Stimulated activated CD8-positive, alpha-beta memory T cell treated with anti-CD3 and anti-CD28 coated beads, Interleukin-2, amount 100 ng/mL, for 48 hours (primary cell): ENCODE results near the gene SKP1.

Source experiments
- DNase-seq, 2 donors: peaks; one replicate each; pipeline ENCODE4 v3.0.0-alpha.2; 2020; ENCODE audit warnings: low read depth in 2 of 2

Gene SKP1

GRCh38 chr5:134130239-134130945, 46.4 kb downstream of the SKP1 start:
- DNase-seq = no peak

DNA sequence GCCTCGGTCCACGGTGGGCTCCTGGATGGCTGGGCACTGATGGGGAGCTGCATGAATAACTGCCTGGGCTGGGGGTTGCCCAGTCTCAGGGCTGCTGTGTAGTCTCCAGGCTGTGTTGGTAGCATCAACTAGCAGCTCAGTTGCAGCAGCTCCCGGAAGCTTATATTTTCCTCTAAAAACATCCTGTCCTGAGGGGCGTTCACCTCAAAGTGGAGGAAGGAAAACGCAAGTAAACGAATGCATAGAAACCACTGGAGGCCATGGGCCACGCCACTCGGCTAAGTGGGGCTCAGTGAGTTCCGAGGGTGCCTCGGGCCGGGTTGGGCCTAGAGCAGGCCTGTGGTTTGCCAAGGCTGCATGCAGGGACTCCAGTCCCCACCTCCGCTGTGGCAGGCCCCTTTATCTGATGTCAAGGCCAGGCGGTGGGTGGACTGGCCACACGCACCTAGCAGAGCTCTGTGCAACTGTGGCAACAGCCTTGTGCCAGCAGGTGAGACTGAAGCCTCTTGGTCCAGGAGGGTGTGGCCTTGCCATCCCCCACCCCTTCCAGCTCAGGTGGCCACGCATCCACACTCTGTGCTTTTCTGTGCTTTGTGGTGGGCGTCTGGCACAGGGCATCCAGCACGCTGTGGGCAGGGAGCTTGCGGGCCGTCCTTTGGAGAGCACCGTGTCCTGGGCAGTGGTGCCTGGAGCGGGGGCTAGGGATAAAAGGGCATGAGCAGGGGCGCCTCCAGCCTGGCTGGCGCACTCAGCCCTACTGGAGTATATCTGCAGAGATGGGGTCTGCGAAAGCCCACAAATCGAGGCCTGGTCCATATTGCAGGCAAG, 47.1 kb downstream of the SKP1 start:
- no peak for DNase-seq

GRCh38 chr5:134128648-134128995, 48.1 kb downstream of the SKP1 start:
- DNase-seq = no peak

DNA sequence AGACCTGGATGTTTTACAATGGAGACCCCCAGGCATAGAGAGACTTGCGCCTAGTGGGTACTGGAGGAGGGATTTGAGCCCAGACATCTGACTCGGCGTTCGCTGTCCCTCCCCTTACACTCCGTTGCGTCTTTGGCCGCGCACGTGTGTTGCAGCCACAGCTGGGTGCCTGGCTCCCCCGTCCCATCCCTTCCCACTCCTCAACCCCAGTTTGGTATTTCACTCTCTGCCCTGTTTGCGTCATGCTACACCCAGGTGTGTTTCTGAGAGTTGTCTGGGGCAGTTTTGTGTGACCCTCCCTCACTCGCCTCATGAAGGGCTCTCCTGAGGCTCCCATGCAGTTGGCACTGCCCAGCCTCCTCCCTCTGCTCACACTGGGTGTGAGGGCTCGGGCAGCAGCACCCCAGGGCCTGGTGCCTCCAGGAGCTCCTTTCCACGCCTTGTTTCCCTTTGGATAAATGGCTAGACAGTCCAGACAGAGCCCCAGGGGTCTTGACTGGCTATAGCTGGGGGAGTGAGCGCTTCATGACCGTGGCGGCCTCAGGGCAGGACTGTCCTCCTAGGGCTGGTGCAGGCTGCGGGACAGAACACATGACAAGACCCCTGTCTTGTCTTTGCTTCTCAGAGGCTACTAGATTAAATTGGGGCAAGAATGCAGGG, 48.6 kb downstream of the SKP1 start:
- DNase-seq = no peak

- no peak for DNase-seq
Measured at GRCh38 chr5:134127376-134127861, 49.3 kb downstream of the SKP1 start.

GRCh38 chr5:134125039-134126015, 51.4 kb downstream of the SKP1 start:
- no peak for DNase-seq

GRCh38 chr5:134124289-134125038, 52.3 kb downstream of the SKP1 start:
- no peak for DNase-seq

- DNase-seq = no peak
Measured at GRCh38 chr5:134123360-134123759, 53.4 kb downstream of the SKP1 start.

DNA sequence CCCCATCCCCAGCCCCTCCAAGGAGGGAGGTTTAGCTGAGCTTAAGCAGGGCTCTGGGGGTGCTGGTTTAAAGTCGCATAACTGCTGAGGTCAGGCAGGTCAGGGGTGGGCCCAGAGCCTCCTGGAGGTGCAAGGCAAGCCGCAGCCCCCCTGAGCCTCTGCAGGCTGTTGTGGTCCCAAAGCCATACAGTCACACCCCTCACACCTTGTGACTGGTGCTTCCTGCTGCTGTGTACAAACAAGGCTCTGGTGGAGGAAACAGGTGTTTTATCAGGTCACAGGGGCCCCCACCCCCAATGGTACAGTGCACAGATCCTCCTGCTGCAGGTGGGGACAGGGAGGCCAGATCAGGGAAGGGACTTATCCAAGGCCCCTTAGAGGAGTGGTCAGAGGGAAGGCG, 54.2 kb downstream of the SKP1 start:
- DNase-seq = no peak

DNA sequence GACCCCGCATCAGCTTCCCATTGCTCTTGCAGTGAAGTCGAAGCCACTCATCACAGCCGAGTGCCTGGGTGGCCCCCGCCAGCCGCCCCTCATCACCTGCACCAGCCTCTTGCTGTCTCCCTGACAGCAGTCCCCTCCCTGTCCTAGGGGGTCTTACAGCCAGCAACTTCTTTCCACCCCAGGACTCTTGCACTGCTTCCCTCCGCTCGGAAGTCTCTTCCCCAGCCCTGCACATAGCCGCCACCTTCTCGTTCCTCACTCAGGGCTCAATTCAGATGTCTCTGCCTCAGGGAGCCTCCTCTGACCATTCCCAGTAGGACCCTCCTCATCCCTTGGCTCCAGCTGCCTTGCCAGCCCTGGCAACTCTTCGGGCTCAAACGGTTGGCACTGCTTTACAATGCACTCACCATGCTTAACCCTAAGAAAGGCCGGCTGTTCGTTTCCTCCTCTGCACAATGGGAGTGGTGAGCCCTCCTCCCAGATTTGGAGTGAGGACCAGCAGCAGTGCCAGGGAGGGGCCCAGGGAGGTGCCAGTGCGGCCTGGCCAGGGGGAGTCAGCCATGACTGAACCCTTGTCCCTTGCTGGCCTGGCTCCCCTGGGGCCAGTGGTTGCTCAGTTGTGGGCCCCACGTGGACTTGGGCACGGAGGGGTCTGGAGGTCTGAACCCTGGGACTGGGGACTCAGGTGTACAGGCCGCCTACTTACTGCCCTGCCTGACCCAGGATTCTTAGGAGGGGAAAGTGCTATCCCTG, 56.2 kb downstream of the SKP1 start:
- DNase-seq = no peak

GRCh38 chr5:134119720-134120119, 57.0 kb downstream of the SKP1 start:
- DNase-seq = no peak

DNA sequence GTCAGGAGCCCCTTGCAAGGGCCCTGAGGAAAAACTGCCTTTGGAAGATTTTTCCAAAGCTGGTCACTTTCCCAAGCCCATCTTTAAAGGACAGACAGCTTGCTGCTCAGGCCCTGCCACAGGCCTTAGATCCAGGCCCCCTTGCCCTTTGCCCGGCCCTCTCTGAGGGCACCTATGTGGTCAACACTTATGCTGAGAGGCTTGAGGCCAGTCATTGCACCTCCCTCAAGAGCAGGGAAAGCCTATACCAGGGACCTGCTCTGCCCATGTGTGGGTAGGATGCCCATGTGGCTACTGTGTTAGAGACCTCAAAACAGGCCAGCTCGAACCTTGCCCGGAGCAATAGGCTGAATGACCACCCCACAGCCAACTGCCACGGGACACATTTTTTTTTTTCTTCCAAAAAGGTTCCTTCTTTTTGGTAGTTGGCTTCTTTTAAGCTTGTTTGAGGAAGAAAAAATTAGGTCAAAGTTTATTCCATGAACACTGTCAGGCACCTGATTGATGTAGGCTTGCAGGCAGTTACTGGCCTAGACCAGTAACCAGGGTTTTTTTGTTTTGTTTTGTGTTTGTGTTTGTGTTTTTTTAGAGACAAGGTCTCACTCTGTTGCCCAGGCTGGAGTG, 58.4 kb downstream of the SKP1 start:
- no peak for DNase-seq

DNA sequence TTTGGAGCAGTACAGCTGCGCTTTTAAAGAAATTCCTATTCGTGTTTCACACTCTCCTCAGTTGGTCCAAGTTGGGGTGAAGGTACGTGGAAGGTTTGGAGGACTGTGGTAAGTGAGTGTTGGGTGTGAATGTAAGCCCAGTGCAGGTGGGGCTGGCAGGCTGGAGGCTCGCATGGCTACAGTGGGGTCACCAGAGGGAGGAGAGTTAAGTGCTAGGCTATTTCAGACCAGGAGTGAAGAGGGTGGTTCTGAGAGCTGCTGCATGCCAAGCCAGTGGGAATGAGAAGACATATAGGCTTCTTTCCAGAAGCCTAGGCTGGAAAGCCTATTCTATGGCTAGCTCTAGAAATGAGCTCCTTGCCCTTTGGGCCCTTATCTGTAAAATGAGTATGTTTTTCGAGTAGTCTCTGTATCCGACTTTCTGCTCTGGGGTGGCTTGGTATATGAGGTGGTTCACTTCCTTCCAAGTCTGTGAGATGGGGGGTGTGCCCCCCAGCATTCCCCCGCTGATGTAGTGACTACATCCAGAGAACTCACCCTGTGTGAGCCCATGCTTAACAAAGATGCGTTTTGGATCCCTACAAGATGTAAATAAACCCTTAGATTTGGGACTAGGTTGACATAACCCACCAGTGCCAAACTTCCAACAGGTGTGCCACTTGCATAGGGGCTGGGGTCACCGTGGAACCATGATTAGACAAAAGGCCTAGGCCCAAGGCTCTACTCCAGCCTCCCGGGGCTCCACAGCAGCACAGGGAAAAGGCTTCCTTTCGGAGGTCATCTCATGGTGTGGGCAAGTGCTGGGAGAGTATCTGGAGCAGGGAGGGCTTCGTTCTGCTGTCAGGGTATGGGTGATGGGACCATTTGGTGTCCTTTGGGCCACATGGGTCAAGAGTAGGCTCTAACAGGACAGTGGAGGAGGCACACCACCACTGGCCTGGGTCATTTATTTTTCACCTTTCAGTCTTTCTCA, 59.7 kb downstream of the SKP1 start:
- no peak for DNase-seq

DNA sequence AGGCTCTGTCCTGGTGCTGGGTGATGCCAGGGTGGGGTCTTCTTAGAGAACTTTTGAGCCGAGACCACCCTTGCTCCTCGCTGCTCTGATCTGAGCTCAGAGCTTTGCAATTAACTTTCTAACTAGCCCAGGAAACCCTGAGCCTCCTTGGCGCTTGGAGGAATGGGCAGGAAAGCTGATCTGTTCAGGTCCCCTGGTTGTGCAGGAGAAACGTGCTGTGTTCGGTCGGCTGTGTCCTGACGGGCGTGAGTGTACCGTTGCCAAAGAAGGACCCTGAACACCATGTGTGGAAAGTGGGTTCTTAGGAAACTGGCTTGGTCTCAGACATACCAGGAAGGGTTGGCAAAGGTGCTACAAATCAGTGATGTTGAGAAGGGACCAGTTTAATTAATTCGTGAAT, 60.5 kb downstream of the SKP1 start:
- no peak for DNase-seq

GRCh38 chr5:134115806-134116175, 61.0 kb downstream of the SKP1 start:
- no peak for DNase-seq

DNA sequence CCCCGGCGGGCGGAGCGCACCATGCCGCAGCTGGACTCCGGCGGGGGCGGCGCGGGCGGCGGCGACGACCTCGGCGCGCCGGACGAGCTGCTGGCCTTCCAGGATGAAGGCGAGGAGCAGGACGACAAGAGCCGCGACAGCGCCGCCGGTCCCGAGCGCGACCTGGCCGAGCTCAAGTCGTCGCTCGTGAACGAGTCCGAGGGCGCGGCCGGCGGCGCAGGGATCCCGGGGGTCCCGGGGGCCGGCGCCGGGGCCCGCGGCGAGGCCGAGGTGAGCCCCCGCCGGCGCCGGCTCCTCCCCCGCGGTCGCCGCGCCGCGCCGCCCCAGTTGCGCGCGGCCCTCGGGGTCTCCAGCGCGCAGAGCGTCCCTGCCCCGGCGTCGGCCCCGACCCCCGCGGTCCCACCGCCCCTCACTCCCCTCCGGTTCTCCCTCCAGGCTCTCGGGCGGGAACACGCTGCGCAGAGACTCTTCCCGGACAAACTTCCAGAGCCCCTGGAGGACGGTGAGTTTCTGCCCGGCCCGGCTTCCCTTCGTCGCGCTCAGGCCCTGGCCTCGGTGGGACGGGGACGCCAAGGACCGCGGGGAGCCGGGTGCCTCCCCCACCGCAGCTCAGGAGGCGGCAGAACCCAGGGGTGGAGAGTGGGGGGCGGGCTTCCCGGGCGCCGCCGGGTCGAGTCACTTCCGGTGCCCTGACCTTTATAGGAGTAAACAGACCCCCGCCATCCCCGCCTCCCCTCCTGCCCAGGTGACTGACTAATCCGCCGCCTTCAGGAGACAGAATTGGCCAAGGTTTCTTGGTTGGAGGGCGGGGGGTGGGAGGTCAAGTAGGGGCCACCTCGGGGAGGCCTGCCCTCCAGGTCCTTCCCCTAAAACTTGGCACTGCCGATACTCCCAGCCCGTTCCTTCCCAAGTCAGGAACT, 61.6 kb downstream of the SKP1 start:
- peak; percentile 69 to 73 for DNase-seq
